Testis (tissue), 3 donors: ENCODE results near the gene CHST12. TPM values are rescaled to one million over a fixed set of nuclear protein-coding genes. Genes with fewer than 3 reads are reported as not detected.
"Not testable (repeated sequence)": the region's sequence is repeated elsewhere in the genome, so short reads cannot be mapped to it uniquely, and the experiment has no call there.

Experiments used
- DNase-seq: peaks from one replicate; pipeline ENCODE4 v3.0.0-alpha.2; 2019
- H3K27ac ChIP-seq, 2 donors: fragments of 200-600 bp; sonication (generic); one replicate each; pipeline ENCODE4 v1.5.1; 2019
- H3K27me3 ChIP-seq: fragments of 200-600 bp; sonication (generic); one replicate; pipeline ENCODE4 v1.5.1; 2019
- H3K36me3 ChIP-seq: fragments of 200-600 bp; sonication (generic); one replicate; pipeline ENCODE4 v1.5.1; 2017; ENCODE audit warnings: low read depth; ENCODE audit errors: missing control alignments
- H3K4me1 ChIP-seq: fragments of 200-600 bp; sonication (generic); one replicate; pipeline ENCODE4 v1.5.1; 2019
- H3K4me3 ChIP-seq, 2 donors: fragments of 200-600 bp; sonication (generic); one replicate each; pipeline ENCODE4 v1.5.1; 2017 to 2019
- H3K9me3 ChIP-seq: fragments of 200-600 bp; sonication (generic); one replicate; pipeline ENCODE4 v1.5.1; 2017
- POLR2A ChIP-seq: fragments of 450-650 bp; IDR thresholded peaks from one replicate; pipeline ENCODE4 v1.6.1; 2017; ENCODE audit warnings: antibody characterized with exemption, mild to moderate bottlenecking, moderate library complexity
- WGBS, 2 donors: methylation state at CpG; one replicate each; pipeline ENCODE4 v1.1.5; 2018; 5-methylcytosine and 5-hydroxymethylcytosine counted together
- intact Hi-C: fragments of 100-400 bp; cut with DNase I; formaldehyde crosslinking; loops from one replicate; pipeline ENCODE4 v1.15.1; 2023; ENCODE audit warnings: low total_unique reads
- polyA plus RNA-seq: library from polyadenylated mRNA; stranded (reverse); fragments of 350-450 nt; fragmentation: Illumina TruSeq; extraction: RNeasy Lipid Tissue Mini Kit (QIAGEN cat#74804); gene quantifications from one replicate; pipeline ENCODE4 v1.2.3, GENCODE V29; 2014; ENCODE audit warnings: low read depth, low replicate concordance; ENCODE audit not compliant: insufficient read depth
- total RNA-seq, 2 donors: library from RNA; depleted of rRNA; stranded (reverse); fragments of >200 nt; gene quantifications; one replicate each; pipeline ENCODE4 v1.2.3, GENCODE V29; 2016
- TF ChIP-seq, protein P1 (sequence below), 3 experiments: fragments of 450-650 bp in 2 of 3; fragments of 200-600 bp in 1 of 3; sonication (generic) in 1 of 3; IDR thresholded peaks; one replicate each; pipeline ENCODE4 v1.5.1; 2016 to 2019; ENCODE audit warnings: antibody characterized with exemption in 3 of 3, mild to moderate bottlenecking in 2 of 3, moderate library complexity in 1 of 3

Gene CHST12
- total and polyA plus RNA-seq, 3 donors from 2014 or later, result 15.3 to 42.1 (median 42.0) TPM

GRCh38 chr7:2416063-2416462 is 12.7 kb downstream of the CHST12 start:
- WGBS, 2 donors, result 75 to 83% methylated on average over 5 of the region's 5 CpGs
- DNase-seq, result no peak
- Histone ChIP-seq H3K4me3 (no peak overlapping the region), H3K27me3 (no peaks in the 10 kb centered on the region), H3K27ac (no peak overlapping the region), H3K36me3 (no peaks in the 10 kb centered on the region), H3K4me1 (peaks cover 17% of the 10 kb centered on the region), H3K9me3 (no peaks in the 10 kb centered on the region)
- intact Hi-C loops, result no loop called here
- TF ChIP-seq, protein P1, sequence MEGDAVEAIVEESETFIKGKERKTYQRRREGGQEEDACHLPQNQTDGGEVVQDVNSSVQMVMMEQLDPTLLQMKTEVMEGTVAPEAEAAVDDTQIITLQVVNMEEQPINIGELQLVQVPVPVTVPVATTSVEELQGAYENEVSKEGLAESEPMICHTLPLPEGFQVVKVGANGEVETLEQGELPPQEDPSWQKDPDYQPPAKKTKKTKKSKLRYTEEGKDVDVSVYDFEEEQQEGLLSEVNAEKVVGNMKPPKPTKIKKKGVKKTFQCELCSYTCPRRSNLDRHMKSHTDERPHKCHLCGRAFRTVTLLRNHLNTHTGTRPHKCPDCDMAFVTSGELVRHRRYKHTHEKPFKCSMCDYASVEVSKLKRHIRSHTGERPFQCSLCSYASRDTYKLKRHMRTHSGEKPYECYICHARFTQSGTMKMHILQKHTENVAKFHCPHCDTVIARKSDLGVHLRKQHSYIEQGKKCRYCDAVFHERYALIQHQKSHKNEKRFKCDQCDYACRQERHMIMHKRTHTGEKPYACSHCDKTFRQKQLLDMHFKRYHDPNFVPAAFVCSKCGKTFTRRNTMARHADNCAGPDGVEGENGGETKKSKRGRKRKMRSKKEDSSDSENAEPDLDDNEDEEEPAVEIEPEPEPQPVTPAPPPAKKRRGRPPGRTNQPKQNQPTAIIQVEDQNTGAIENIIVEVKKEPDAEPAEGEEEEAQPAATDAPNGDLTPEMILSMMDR (IDR thresholded peaks at IDR 0.05), result no peak
- TF ChIP-seq POLR2A, result no peak

DNA sequence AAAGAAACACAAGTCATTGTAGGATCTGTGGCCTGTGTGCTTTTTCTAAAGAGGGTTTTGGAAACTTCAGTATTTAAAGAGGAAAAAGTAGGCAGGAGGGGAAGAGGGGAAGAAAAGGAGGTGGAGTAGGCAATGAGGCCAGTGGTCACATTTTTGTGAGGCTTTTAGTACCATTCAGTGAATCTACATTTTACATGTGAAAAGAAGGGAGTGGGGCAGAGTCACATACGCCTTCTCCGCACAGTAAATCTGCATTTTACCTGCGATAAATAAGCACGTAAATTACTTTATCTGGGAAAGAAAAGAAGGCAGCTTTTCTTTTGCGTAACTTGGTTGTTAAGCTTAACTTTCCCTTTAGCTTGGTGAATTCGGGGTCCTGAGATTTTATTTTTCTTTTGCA is 13.2 kb downstream of the CHST12 start:
- H3K9me3 ChIP-seq, result no peaks in the 10 kb centered on the region
- no peak overlapping the region for H3K27ac ChIP-seq
- peaks cover 17% of the 10 kb centered on the region for H3K4me1 ChIP-seq
- no peaks in the 10 kb centered on the region for H3K36me3 ChIP-seq
- H3K27me3 ChIP-seq, result no peaks in the 10 kb centered on the region
- TF ChIP-seq POLR2A, result no peak
- TF ChIP-seq, protein P1 (IDR thresholded peaks at IDR 0.05), result no peak
- intact Hi-C loops, result no loop called here
- no peak overlapping the region for H3K4me3 ChIP-seq
- 96 to 97% methylated on average over 6 of the region's 6 CpGs for WGBS, 2 donors
- no peak for DNase-seq

- WGBS, 2 donors, result 91 to 97% methylated on average over 3 of the region's 3 CpGs
- DNase-seq, H3K9me3 ChIP-seq, H3K27me3 ChIP-seq, H3K4me3 ChIP-seq, H3K36me3 ChIP-seq, intact Hi-C loops, H3K27ac ChIP-seq: not testable (repeated sequence)
- H3K4me1 ChIP-seq, result peaks cover 14% of the 10 kb centered on the region
Observed at GRCh38 chr7:2417178-2417577, 13.8 kb downstream of the CHST12 start.

DNA sequence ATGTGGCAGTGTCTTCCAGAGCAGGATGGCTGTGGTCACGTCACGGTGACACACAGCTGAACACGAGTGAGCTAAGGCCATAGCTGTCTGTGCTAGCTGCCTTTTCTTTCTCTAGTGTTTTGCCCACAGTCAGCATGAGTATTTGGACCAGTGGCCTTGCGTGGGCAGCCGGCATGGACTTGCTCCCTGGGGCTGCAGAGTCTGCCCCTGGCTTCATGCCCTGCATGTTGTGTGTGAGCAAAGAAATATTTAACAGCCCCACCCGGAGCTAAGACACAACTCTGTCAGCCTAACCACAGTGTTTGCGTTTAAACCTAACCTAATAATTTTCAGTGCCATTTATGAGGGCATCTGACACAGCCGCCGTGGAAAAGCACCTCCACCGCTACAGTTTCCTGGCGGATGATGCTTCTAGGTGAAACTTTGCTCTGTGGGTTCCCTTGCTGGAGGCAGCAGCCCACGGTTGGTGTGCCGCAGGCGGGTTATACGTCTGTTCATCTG is 14.6 kb downstream of the CHST12 start:
- H3K36me3 ChIP-seq, result no peaks in the 10 kb centered on the region
- intact Hi-C loops, result no loop called here
- TF ChIP-seq, protein P1 (IDR thresholded peaks at IDR 0.05), result no peak
- TF ChIP-seq POLR2A, result no peak
- no peaks in the 10 kb centered on the region for H3K9me3 ChIP-seq
- peaks cover 6% of the 10 kb centered on the region for H3K4me1 ChIP-seq
- 79 to 80% methylated on average over 15 of the region's 15 CpGs for WGBS, 2 donors
- no peak overlapping the region for H3K27ac ChIP-seq
- DNase-seq, result no peak
- no peaks in the 10 kb centered on the region for H3K27me3 ChIP-seq
- no peak overlapping the region for H3K4me3 ChIP-seq

GRCh38 chr7:2420216-2420933 is 17.0 kb downstream of the CHST12 start:
- H3K27ac ChIP-seq, result no peak overlapping the region
- no peaks in the 10 kb centered on the region for H3K9me3 ChIP-seq
- intact Hi-C loops, result no loop called here
- no peaks in the 10 kb centered on the region for H3K36me3 ChIP-seq
- WGBS, 2 donors, result 94 to 97% methylated on average over 7 of the region's 7 CpGs
- DNase-seq, result no peak
- no peak for TF ChIP-seq POLR2A
- TF ChIP-seq, protein P1 (IDR thresholded peaks at IDR 0.05), result no peak
- H3K27me3 ChIP-seq, result no peaks in the 10 kb centered on the region
- H3K4me1 ChIP-seq, result peaks cover 4% of the 10 kb centered on the region
- H3K4me3 ChIP-seq, result no peak overlapping the region
